Neutrophil (primary cell): Measurements from ENCODE around the gene ANKLE1.

ENCODE experiments used
- H3K27ac ChIP-seq: fragments of 200-600 bp; sonication (generic); 2 replicates; pipeline ENCODE4 v1.5.1; 2016; ENCODE audit warnings: mild to moderate bottlenecking, moderate library complexity
- H3K27me3 ChIP-seq: fragments of 200-600 bp; sonication (generic); 2 replicates; pipeline ENCODE4 v1.6.0; 2016; ENCODE audit warnings: mild to moderate bottlenecking
- H3K36me3 ChIP-seq: fragments of 200-600 bp; sonication (generic); 2 replicates; pipeline ENCODE4 v1.5.1; 2017
- H3K4me1 ChIP-seq, 2 experiments: fragments of 200-600 bp in 1 of 2; sonication (generic) in 1 of 2; 1 replicate in 1 of 2; 2 replicates in 1 of 2; pipeline versions ENCODE4 v1.5.1 to v1.6.1; 2013 to 2016; ENCODE audit warnings: low read depth in 1 of 2, low read length in 1 of 2, mild to moderate bottlenecking in 1 of 2, moderate library complexity in 1 of 2; ENCODE audit not compliant: control insufficient read depth in 1 of 2, insufficient read depth in 1 of 2
- H3K4me3 ChIP-seq, 2 experiments: fragments of 200-600 bp in 1 of 2; sonication (generic) in 1 of 2; 1 replicate in 1 of 2; 2 replicates in 1 of 2; pipeline ENCODE4 v1.5.1; 2013 to 2016; ENCODE audit warnings: low read depth in 1 of 2, low read length in 1 of 2, mild to moderate bottlenecking in 1 of 2, moderate library complexity in 1 of 2
- H3K9me3 ChIP-seq: fragments of 200-600 bp; sonication (generic); 2 replicates; pipeline ENCODE4 v1.5.1; 2016
- CTCF ChIP-seq: fragments of 200-600 bp; sonication (generic); IDR thresholded peaks from 2 replicates; pipeline ENCODE4 v1.5.1; 2016; ENCODE audit warnings: antibody characterized with exemption

Gene ANKLE1

GRCh38 chr19:17249887-17250548 lies 31.7 kb upstream of the ANKLE1 start:
- Histone ChIP-seq H3K27ac (no peak overlapping the region), H3K4me3 (no peak overlapping the region), H3K4me1 (peaks cover 8 to 9% of the 10 kb centered on the region in 2 experiments), H3K27me3 (peaks cover 28% of the 10 kb centered on the region), H3K9me3 (no peaks in the 10 kb centered on the region), H3K36me3 (no peaks in the 10 kb centered on the region)
- TF ChIP-seq CTCF: no peak

GRCh38 chr19:17254636-17255035 lies 27.1 kb upstream of the ANKLE1 start:
- Histone ChIP-seq H3K36me3 (no peaks in the 10 kb centered on the region), H3K27ac (no peak overlapping the region), H3K4me1 (no peaks in the 10 kb centered on the region), H3K4me3 (no peak overlapping the region), H3K9me3 (no peaks in the 10 kb centered on the region), H3K27me3 (no peaks in the 10 kb centered on the region)
- no peak for TF ChIP-seq CTCF

GRCh38 chr19:17255150-17255621 lies 26.5 kb upstream of the ANKLE1 start:
- Histone ChIP-seq H3K36me3 (no peaks in the 10 kb centered on the region), H3K4me1 (no peaks in the 10 kb centered on the region), H3K27me3 (no peaks in the 10 kb centered on the region), H3K4me3 (no peak overlapping the region), H3K27ac (no peak overlapping the region), H3K9me3 (no peaks in the 10 kb centered on the region)
- no peak for TF ChIP-seq CTCF

GRCh38 chr19:17256130-17256529 lies 25.6 kb upstream of the ANKLE1 start:
- Histone ChIP-seq H3K4me1 (peaks cover 0 to 4% of the 10 kb centered on the region in 2 experiments), H3K9me3 (no peaks in the 10 kb centered on the region), H3K27me3 (no peaks in the 10 kb centered on the region), H3K36me3 (no peaks in the 10 kb centered on the region), H3K4me3 (no peak overlapping the region), H3K27ac (no peak overlapping the region)
- no peak for TF ChIP-seq CTCF

- Histone ChIP-seq H3K9me3 (no peaks in the 10 kb centered on the region), H3K4me1 (peaks cover 0 to 4% of the 10 kb centered on the region in 2 experiments), H3K36me3 (no peaks in the 10 kb centered on the region), H3K4me3 (no peak overlapping the region), H3K27ac (no peak overlapping the region), H3K27me3 (no peaks in the 10 kb centered on the region)
- no peak for TF ChIP-seq CTCF
Measured at GRCh38 chr19:17259118-17259780, 22.5 kb upstream of the ANKLE1 start.
